IMR-90 (cell line): ENCODE data around the gene GLCCI1. TPM values are rescaled to one million over a fixed set of nuclear protein-coding genes. Genes with fewer than 3 reads are reported as not detected.

ENCODE experiments used
- ATAC-seq: fragments of 200-7000 bp; cut with Tn5 transposase; 2 replicates; pipeline ENCODE4 v1.9.1; 2020; ENCODE audit warnings: low read depth, mild to moderate bottlenecking, moderate library complexity
- BruUV-seq: library from RNA; stranded (reverse); fragments of 400-500 nt; replicated peaks from 2 replicates; lab custom pipeline; 2021; lab: Mats Ljungman, UMichigan
- CTCF ChIA-PET: fragments of 300-600 bp; formaldehyde crosslinking; extraction: SDS; loops from one replicate; lab custom pipeline; 2021; ENCODE audit warnings: antibody characterized with exemption; lab: Yijun Ruan, JAX
- POLR2A ChIA-PET: fragments of 300-600 bp; sonication (Branson Sonifier 250); formaldehyde crosslinking; loops from one replicate; lab custom pipeline; 2022; ENCODE audit warnings: antibody characterized with exemption; ENCODE audit not compliant: unreplicated experiment; lab: Charles Lee
- DNase-seq: peaks from one replicate; pipeline ENCODE4 v3.0.0; 2013
- H2AFZ ChIP-seq: replicated peaks from 2 replicates; pipeline ENCODE3; 2013; ENCODE audit warnings: low read length, mild to moderate bottlenecking; ENCODE audit not compliant: poor library complexity
- H2AK5ac ChIP-seq: 2 replicates; pipeline ENCODE4 v1.6.1; 2013; ENCODE audit warnings: low read depth, low read length, inconsistent platforms
- H2AK9ac ChIP-seq: replicated peaks from 2 replicates; pipeline ENCODE3; 2013; ENCODE audit warnings: mild to moderate bottlenecking, low read depth, low read length, moderate library complexity; ENCODE audit not compliant: poor library complexity
- H2BK120ac ChIP-seq: 2 replicates; pipeline ENCODE4 v1.6.1; 2013; ENCODE audit warnings: low read depth, low read length, inconsistent platforms
- H2BK15ac ChIP-seq: 3 replicates; pipeline ENCODE4 v1.6.1; 2013; ENCODE audit warnings: low read depth, low read length, inconsistent platforms
- H2BK20ac ChIP-seq: 2 replicates; pipeline ENCODE4 v1.6.1; 2013; ENCODE audit warnings: low read depth, mild to moderate bottlenecking, inconsistent platforms, low read length, moderate library complexity
- H2BK5ac ChIP-seq: 2 replicates; pipeline ENCODE4 v1.6.1; 2013; ENCODE audit warnings: mild to moderate bottlenecking, low read depth, low read length, inconsistent platforms; ENCODE audit not compliant: poor library complexity, severe bottlenecking
- H3K14ac ChIP-seq: replicated peaks from 2 replicates; pipeline ENCODE4 v1.6.1; 2013; ENCODE audit warnings: low read depth, low read length, inconsistent platforms
- H3K18ac ChIP-seq: 2 replicates; pipeline ENCODE4 v1.6.1; 2013; ENCODE audit warnings: low read depth, low read length, control low read depth
- H3K23ac ChIP-seq: 2 replicates; pipeline ENCODE4 v1.6.1; 2013; ENCODE audit warnings: low read depth, low read length, inconsistent platforms
- H3K27ac ChIP-seq: 2 replicates; pipeline ENCODE4 v1.5.1; 2013; ENCODE audit warnings: mild to moderate bottlenecking, control low read depth, low read length; ENCODE audit not compliant: insufficient read depth
- H3K27me3 ChIP-seq: 2 replicates; pipeline ENCODE4 v1.6.1; 2013; ENCODE audit warnings: low read length; ENCODE audit not compliant: control insufficient read depth, insufficient read depth
- H3K36me3 ChIP-seq: 2 replicates; pipeline ENCODE4 v1.6.1; 2013; ENCODE audit warnings: low read length, mixed read lengths; ENCODE audit not compliant: control insufficient read depth, insufficient read depth
- H3K4ac ChIP-seq: 2 replicates; pipeline ENCODE4 v1.6.1; 2013; ENCODE audit warnings: low read depth, low read length, inconsistent platforms
- H3K4me1 ChIP-seq: 2 replicates; pipeline ENCODE4 v1.6.1; 2013; ENCODE audit warnings: low read length, mixed read lengths; ENCODE audit not compliant: control insufficient read depth, insufficient read depth
- H3K4me2 ChIP-seq: 2 replicates; pipeline ENCODE4 v1.6.1; 2013; ENCODE audit warnings: low read depth, mild to moderate bottlenecking, control low read depth, low read length, moderate library complexity
- H3K4me3 ChIP-seq: 2 replicates; pipeline ENCODE4 v1.5.1; 2013; ENCODE audit warnings: low read depth, mild to moderate bottlenecking, control low read depth, low read length, moderate library complexity; ENCODE audit not compliant: insufficient read depth
- H3K56ac ChIP-seq: 2 replicates; pipeline ENCODE4 v1.6.1; 2013; ENCODE audit warnings: low read length, inconsistent platforms; ENCODE audit not compliant: insufficient read depth; ENCODE audit errors: extremely low read depth
- H3K79me1 ChIP-seq, 2 experiments: 2 replicates each; pipeline ENCODE4 v1.6.1; 2013; ENCODE audit warnings: low read length in 2 of 2, inconsistent platforms in 1 of 2, low read depth in 1 of 2
- H3K9ac ChIP-seq: 2 replicates; pipeline ENCODE4 v1.6.1; 2013; ENCODE audit warnings: low read depth, low read length, control low read depth
- H3K9me1 ChIP-seq: 2 replicates; pipeline ENCODE4 v1.6.1; 2013; ENCODE audit warnings: low read length, inconsistent platforms; ENCODE audit not compliant: insufficient read depth
- H3K9me3 ChIP-seq: 2 replicates; pipeline ENCODE4 v1.6.1; 2013; ENCODE audit warnings: low read length; ENCODE audit not compliant: control insufficient read depth, insufficient read depth
- H4K20me1 ChIP-seq: 2 replicates; pipeline ENCODE4 v1.6.1; 2013; ENCODE audit warnings: low read length, inconsistent platforms; ENCODE audit not compliant: insufficient read depth
- H4K5ac ChIP-seq: 2 replicates; pipeline ENCODE4 v1.6.1; 2013; ENCODE audit warnings: mild to moderate bottlenecking, low read depth, low read length, control low read depth
- H4K8ac ChIP-seq, 2 experiments: 2 replicates each; pipeline ENCODE4 v1.6.1; 2013; ENCODE audit warnings: low read depth in 2 of 2, low read length in 2 of 2, control low read depth in 1 of 2, inconsistent platforms in 1 of 2
- H4K91ac ChIP-seq: 2 replicates; pipeline ENCODE4 v1.6.1; 2013; ENCODE audit warnings: low read depth, low read length, inconsistent platforms; ENCODE audit not compliant: insufficient read depth
- BHLHE40 ChIP-seq: fragments of 150-350 bp; IDR thresholded peaks from 2 replicates; pipeline ENCODE4 v1.6.1; 2016; ENCODE audit warnings: mild to moderate bottlenecking, low read depth, low read length
- CEBPB ChIP-seq: IDR thresholded peaks from 2 replicates; pipeline ENCODE4 v1.6.1; 2012; ENCODE audit warnings: low read depth, low read length, improper control_type of control experiment
- CHD1 ChIP-seq: IDR thresholded peaks from 2 replicates; pipeline ENCODE4 v1.6.1; 2012; ENCODE audit warnings: low read depth, low read length, improper control_type of control experiment
- CTCF ChIP-seq: conservative IDR thresholded peaks from 2 replicates; pipeline ENCODE4 v1.5.1; 2012; ENCODE audit warnings: mild to moderate bottlenecking, low read depth, low read length, improper control_type of control experiment
- FOS ChIP-seq: fragments of 150-350 bp; IDR thresholded peaks from 2 replicates; pipeline ENCODE4 v1.6.1; 2016; ENCODE audit warnings: low read depth, low read length
- MAFK ChIP-seq: IDR thresholded peaks from 2 replicates; pipeline ENCODE4 v1.6.1; 2012; ENCODE audit warnings: low read depth, low read length, improper control_type of control experiment
- MAZ ChIP-seq: IDR thresholded peaks from 2 replicates; pipeline ENCODE4 v1.6.1; 2012; ENCODE audit warnings: low read depth, mild to moderate bottlenecking, low read length, improper control_type of control experiment, moderate library complexity, borderline replicate concordance
- MXI1 ChIP-seq: IDR thresholded peaks from 2 replicates; pipeline ENCODE4 v1.6.1; 2012; ENCODE audit warnings: low read depth, mild to moderate bottlenecking, low read length, moderate library complexity, borderline replicate concordance
- NFE2L2 ChIP-seq: fragments of 150-350 bp; IDR thresholded peaks from 2 replicates; pipeline ENCODE4 v1.6.1; 2016; ENCODE audit warnings: low read depth, mild to moderate bottlenecking, low read length
- POLR2A ChIP-seq: IDR thresholded peaks from 2 replicates; pipeline ENCODE4 v1.6.1; 2012; ENCODE audit warnings: mild to moderate bottlenecking, low read depth, low read length
- RAD21 ChIP-seq: IDR thresholded peaks from 2 replicates; pipeline ENCODE4 v1.6.1; 2012; ENCODE audit warnings: low read length, improper control_type of control experiment
- RCOR1 ChIP-seq: IDR thresholded peaks from 2 replicates; pipeline ENCODE4 v1.6.1; 2012; ENCODE audit warnings: mild to moderate bottlenecking, low read length, improper control_type of control experiment; ENCODE audit not compliant: insufficient replicate concordance
- RFX5 ChIP-seq: IDR thresholded peaks from 2 replicates; pipeline ENCODE4 v1.8.0; 2012; ENCODE audit warnings: low read depth, mild to moderate bottlenecking, low read length, moderate library complexity
- SMC3 ChIP-seq: fragments of 150-350 bp; IDR thresholded peaks from 2 replicates; pipeline ENCODE4 v1.6.1; 2016; ENCODE audit warnings: low read depth, mild to moderate bottlenecking, antibody characterized with exemption, low read length, moderate library complexity
- USF2 ChIP-seq: fragments of 150-350 bp; IDR thresholded peaks from 2 replicates; pipeline ENCODE4 v1.6.1; 2017; ENCODE audit warnings: mild to moderate bottlenecking, antibody characterized with exemption, low read length, low read depth
- WGBS, 2 experiments: methylation state at CpG; one replicate each; pipeline versions ENCODE4 v1.1.5 to v1.1.7; 2013; ENCODE audit warnings: missing lambda C conversion rate in 2 of 2; ENCODE audit not compliant: insufficient read length in 1 of 2; ENCODE audit errors: extremely low coverage in 2 of 2; 5-methylcytosine and 5-hydroxymethylcytosine counted together
- dilution Hi-C: fragments of 300-500 bp; cut with HindIII; formaldehyde crosslinking; loops from one replicate; pipeline ENCODE4 v1.14.3; 2018; ENCODE audit warnings: low sequenced_read_pairs; ENCODE audit not compliant: unreplicated experiment
- in situ Hi-C: fragments of 300-500 bp; cut with MboI; formaldehyde crosslinking; loops from 3 replicates; pipeline ENCODE4 v1.14.3; 2019; ENCODE audit warnings: low sequenced_read_pairs, inconsistent platforms, mixed read lengths
- intact Hi-C: fragments of 100-400 bp; cut with micrococcal nuclease; formaldehyde crosslinking; loops from 2 replicates; pipeline ENCODE4 v1.10.0; 2022
- polyA plus RNA-seq, 3 experiments: library from polyadenylated mRNA; depleted of rRNA; stranded (reverse); fragments of >200 nt; gene quantifications; 2 replicates each; pipeline ENCODE4 v1.2.3, GENCODE V29; 2012; ENCODE audit warnings: low replicate concordance in 1 of 3
- total RNA-seq: library from RNA; depleted of rRNA; stranded (reverse); fragments of >200 nt; gene quantifications from 2 replicates; pipeline ENCODE4 v1.2.3, GENCODE V29; 2012
- TF ChIP-seq, protein P1 (sequence below): fragments of 150-350 bp; IDR thresholded peaks from 2 replicates; pipeline ENCODE4 v1.6.1; 2016; ENCODE audit warnings: low read depth, mild to moderate bottlenecking, low read length, moderate library complexity, borderline replicate concordance

Gene GLCCI1
- total and polyA plus RNA-seq, 2 of the 4 experiments (the other 2 are of a cell fraction): 4.1 to 6.2 TPM

GRCh38 chr7:8015746-8016120, 47.1 kb downstream of the GLCCI1 start:
- H3K4me1 ChIP-seq: no peaks in the 10 kb centered on the region
- ATAC-seq (no peak), DNase-seq (no peak)
- H3K56ac ChIP-seq: no peak overlapping the region
- H3K4ac ChIP-seq: no peak overlapping the region
- H2AFZ ChIP-seq: no peak overlapping the region
- ChIA-PET CTCF (no interaction called here), POLR2A (no interaction called here)
- no CpG with 5 or more reads among the region's 4 CpGs for WGBS, 2 experiments
- no peak overlapping the region for H3K9ac ChIP-seq
- no peak overlapping the region for H2BK5ac ChIP-seq
- H2AK9ac ChIP-seq: no peak overlapping the region
- no peak for TF ChIP-seq MAFK
- no peak for TF ChIP-seq RAD21
- TF ChIP-seq MXI1: no peak
- no peak for TF ChIP-seq CEBPB
- no peak for TF ChIP-seq BHLHE40
- no peak for TF ChIP-seq CHD1
- no peak for TF ChIP-seq POLR2A
- TF ChIP-seq, protein P1, sequence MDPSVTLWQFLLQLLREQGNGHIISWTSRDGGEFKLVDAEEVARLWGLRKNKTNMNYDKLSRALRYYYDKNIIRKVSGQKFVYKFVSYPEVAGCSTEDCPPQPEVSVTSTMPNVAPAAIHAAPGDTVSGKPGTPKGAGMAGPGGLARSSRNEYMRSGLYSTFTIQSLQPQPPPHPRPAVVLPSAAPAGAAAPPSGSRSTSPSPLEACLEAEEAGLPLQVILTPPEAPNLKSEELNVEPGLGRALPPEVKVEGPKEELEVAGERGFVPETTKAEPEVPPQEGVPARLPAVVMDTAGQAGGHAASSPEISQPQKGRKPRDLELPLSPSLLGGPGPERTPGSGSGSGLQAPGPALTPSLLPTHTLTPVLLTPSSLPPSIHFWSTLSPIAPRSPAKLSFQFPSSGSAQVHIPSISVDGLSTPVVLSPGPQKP: no peak
- TF ChIP-seq FOS: no peak
- TF ChIP-seq MAZ: no peak
- TF ChIP-seq RFX5: no peak
- TF ChIP-seq CTCF: no peak
- TF ChIP-seq SMC3: no peak
- no peak for TF ChIP-seq RCOR1
- no peak for TF ChIP-seq USF2
- no peak for TF ChIP-seq NFE2L2
- H3K18ac ChIP-seq: no peak overlapping the region
- no peaks in the 10 kb centered on the region for H4K20me1 ChIP-seq
- no peak overlapping the region for H2AK5ac ChIP-seq
- no peaks in the 10 kb centered on the region for H3K36me3 ChIP-seq
- no peak overlapping the region for H3K4me3 ChIP-seq
- H3K23ac ChIP-seq: no peak overlapping the region
- in situ Hi-C loops (no loop called here), dilution Hi-C loops (no loop called here), intact Hi-C loops (no loop called here)
- no TSS peak for BruUV-seq
- H4K5ac ChIP-seq: no peak overlapping the region
- no peak overlapping the region for H2BK120ac ChIP-seq
- H3K9me3 ChIP-seq: no peaks in the 10 kb centered on the region
- H3K4me2 ChIP-seq: no peak overlapping the region
- no peak overlapping the region for H3K14ac ChIP-seq
- peaks cover 0 to 4% of the 10 kb centered on the region in 2 experiments; a peak in 1 of 4 replicates for H3K79me1 ChIP-seq
- H3K27ac ChIP-seq: no peak overlapping the region
- no peak overlapping the region for H4K91ac ChIP-seq
- no peaks in the 10 kb centered on the region for H3K9me1 ChIP-seq
- no peak overlapping the region for H2BK15ac ChIP-seq
- no peak overlapping the region for H4K8ac ChIP-seq
- no peak overlapping the region for H2BK20ac ChIP-seq
- H3K27me3 ChIP-seq: no peaks in the 10 kb centered on the region
